Fibroblast of upper back skin (primary cell): Measurements from ENCODE around the gene TPPP2.

Experiments used
- DNase-seq: peaks from one replicate; pipeline ENCODE4 v3.0.0-alpha.2; 2013

TPPP2 gene

GRCh38 chr14:21017528-21018245 is 12.3 kb upstream of the TPPP2 start:
- DNase-seq, result no peak

- DNase-seq, result no peak
Measured at GRCh38 chr14:21018286-21018685, 11.7 kb upstream of the TPPP2 start.

GRCh38 chr14:21018781-21019180 is 11.2 kb upstream of the TPPP2 start:
- no peak for DNase-seq

GRCh38 chr14:21019366-21019765 is 10.7 kb upstream of the TPPP2 start:
- peak; percentile 41 for DNase-seq

- no peak for DNase-seq
Measured at GRCh38 chr14:21020977-21021545, 9.0 kb upstream of the TPPP2 start.

- DNase-seq, result no peak
Measured at GRCh38 chr14:21022686-21023085, 7.3 kb upstream of the TPPP2 start.

GRCh38 chr14:21023174-21023573 is 6.8 kb upstream of the TPPP2 start:
- no peak for DNase-seq

- DNase-seq, result no peak
Measured at GRCh38 chr14:21023817-21024584, 6.0 kb upstream of the TPPP2 start.

GRCh38 chr14:21024585-21025370 is 5.2 kb upstream of the TPPP2 start, which contains the start of gene NDRG2:
NDRG2 (minus strand) TSS chr14:21025061; CDS start chr14:21023315, 1,746 bp downstream.
- peak; percentile 23 for DNase-seq

GRCh38 chr14:21025371-21026273 is 4.4 kb upstream of the TPPP2 start:
- no peak for DNase-seq

GRCh38 chr14:21026274-21026987 is 3.6 kb upstream of the TPPP2 start:
- DNase-seq, result no peak

GRCh38 chr14:21026988-21027315 is 3.1 kb upstream of the TPPP2 start:
- no peak for DNase-seq

- no peak for DNase-seq
Measured at GRCh38 chr14:21030531-21030930, 514 bp downstream of the TPPP2 start.

GRCh38 chr14:21032326-21033132 is 2.5 kb downstream of the TPPP2 start:
- no peak for DNase-seq

GRCh38 chr14:21033133-21033698 is 3.2 kb downstream of the TPPP2 start:
- DNase-seq, result no peak

GRCh38 chr14:21034707-21035106 is 4.7 kb downstream of the TPPP2 start, which contains the start of gene RNASE13:
RNASE13 (minus strand) TSS chr14:21034807; CDS start chr14:21034288, 519 bp downstream.
- no peak for DNase-seq

- DNase-seq, result no peak
Measured at GRCh38 chr14:21036751-21037150, 6.7 kb downstream of the TPPP2 start.

- DNase-seq, result no peak
Measured at GRCh38 chr14:21037156-21037555, 7.1 kb downstream of the TPPP2 start.

GRCh38 chr14:21038441-21039422 is 8.7 kb downstream of the TPPP2 start:
- peak; percentile 58 for DNase-seq
